Stimulated activated CD4-positive, alpha-beta T cell treated with anti-CD3 and anti-CD28 coated beads, Interleukin-4, amount 100 ng/mL, for 4 hours (primary cell): ENCODE results near the gene SMCO3.

ENCODE experiments used
- DNase-seq, 2 experiments: peaks; one replicate each; pipeline ENCODE4 v3.0.0-alpha.2; 2020

SMCO3 gene

GRCh38 chr12:14814014-14814413 is at the start of gene SMCO3:
Gene SMCO3 (minus strand): TSS chr12:14814182. CDS start chr12:14806680, 7,502 bp downstream.
- DNase-seq = no peak

DNA sequence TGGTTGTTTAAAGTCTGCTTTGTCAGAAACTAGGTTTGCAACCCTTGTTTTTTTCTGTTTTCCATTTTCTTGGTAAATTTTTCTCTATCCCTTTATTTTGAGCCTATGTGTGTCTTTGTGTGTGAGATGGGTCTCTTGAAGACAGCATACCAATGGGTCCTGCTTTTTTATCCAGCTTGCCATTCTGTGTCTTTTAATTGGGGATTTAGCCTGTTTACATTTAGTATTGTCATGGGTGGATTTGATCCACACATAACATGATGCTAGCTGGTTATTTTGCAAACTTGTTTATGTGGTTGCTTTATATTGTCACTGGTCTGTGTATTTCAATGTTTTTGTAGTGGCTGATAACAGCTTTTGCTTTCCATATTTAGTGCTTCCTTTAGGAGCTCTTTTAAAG is 46.5 kb upstream of the SMCO3 start:
- no peak for DNase-seq

- no peak for DNase-seq
These were observed 44.5 kb upstream of the SMCO3 start for GRCh38 chr12:14858513-14858912.

GRCh38 chr12:14854586-14855183 is 40.7 kb upstream of the SMCO3 start:
- no peak for DNase-seq

DNA sequence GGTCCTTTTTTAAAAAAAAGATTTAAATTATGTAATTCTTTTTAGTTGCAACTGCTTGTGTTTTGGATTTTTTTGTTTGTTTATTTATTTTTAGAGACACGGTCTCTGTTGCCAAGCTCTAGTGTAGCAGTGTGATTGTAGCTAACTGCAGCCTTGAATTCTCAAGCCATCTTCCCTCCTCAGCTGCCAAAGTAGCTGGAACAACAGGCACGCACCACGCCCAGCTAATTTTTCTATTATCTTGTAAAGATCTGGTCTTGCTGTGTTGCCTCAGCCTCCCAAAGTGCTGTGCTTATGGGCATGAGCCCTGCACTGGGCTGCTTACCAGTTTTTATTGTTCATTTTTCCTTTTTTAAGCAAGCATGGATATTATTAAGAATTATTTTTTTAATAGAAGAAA is 40.0 kb upstream of the SMCO3 start:
- no peak for DNase-seq

DNA sequence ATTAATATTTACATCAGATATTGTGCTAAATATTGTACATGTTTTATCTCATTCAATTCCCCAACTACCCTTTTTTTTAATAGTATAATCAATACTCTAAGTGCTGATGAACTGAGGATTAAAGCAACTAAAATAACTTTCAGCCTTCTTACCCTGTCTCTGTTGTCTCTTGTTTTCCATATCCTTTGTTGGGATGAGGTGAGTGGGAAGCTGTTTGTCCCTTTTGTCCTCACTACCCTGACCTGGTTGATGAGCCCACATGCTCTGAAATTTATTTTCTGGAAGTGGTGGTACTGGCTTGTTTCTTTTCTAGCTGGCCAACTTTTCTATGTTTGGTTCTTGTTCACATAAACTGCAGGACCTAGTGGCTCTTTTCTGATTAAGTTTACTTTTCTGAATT is 38.9 kb upstream of the SMCO3 start:
- no peak for DNase-seq

DNA sequence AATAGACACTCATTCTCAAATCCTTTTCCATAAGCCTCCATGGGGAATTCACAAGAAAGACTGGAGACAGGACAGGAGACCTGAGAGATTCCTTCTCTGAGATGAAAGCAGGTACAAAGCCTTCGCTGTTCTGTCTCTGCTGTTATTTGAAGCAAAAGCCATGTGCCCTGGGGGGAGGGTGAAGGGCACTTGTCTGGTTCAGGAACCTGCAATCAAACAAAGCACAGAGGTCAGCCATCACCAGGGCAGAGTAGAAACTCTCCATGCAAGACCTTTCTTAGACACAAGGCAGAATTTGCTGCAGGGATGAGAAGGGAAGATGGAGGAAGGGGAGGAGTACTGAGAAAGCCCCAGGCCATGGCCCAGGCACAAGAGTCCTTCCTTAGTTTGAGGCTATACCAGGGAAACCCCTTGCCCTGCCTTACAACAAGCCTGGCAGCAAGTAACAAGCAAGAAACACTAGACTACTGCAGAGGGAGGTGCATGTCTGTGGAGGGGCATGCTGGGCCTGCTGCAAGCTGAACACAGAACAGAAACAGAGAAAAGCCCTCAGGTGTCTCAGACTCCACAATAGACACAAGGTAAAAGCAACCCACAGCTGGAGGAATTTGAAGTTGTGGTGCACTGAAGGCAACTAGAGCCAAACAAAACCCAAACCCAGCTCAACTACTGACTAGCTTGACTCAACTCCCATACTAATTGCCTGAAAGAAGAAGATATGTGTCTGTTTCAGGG is 37.1 kb upstream of the SMCO3 start:
- DNase-seq = no peak

DNA sequence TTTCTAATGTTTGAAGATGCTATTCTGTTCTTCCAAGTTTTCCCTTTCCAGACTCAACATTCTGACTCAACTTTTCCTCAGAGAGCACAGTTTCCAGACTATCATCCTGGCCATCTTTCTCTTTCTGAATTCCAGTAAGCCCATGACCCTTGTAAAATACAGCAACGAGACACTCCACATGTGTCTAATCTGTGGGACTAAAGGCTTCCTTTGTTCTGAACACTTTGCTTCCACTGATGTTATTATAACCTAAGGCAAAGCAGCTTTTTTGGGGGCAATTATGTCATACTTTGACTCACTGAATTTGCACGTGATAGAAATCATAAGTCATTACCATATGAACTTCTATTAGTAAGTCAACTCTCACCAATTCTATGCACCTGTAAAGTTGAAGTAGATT is 35.7 kb upstream of the SMCO3 start:
- no peak for DNase-seq

DNA sequence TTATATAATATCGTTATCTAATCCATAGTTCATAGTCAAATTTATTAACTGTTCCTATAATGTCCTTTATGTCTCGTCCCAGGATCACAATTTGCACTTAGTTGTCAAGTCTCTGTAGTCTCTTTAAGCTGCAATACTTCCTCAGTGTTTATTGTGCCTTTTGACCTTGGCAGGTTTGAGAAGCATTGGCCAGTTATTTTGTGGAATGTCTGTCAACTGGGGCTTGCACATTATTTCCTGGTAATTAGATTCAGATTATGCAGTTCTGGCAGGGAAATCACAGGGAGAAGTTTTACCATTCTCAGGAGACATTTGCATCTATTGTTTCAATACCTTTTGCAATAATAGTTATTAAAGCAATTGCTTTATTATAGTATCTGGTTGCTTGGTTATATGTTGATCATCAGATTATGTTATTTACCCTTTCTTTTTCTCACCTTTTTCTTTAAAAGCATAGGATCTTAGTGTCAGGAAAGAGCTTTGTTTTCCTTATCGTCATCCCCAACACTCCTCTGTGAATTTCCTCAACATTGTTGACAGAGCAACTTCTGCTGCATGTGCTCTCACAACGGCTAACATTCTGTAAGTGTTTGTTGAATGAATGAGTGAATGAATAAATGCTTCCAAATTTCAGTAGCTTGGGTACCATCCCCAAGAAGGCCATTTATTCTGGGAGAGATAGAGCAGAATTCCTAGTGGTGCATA is 33.0 kb upstream of the SMCO3 start:
- DNase-seq = no peak

GRCh38 chr12:14846042-14846587 is 32.1 kb upstream of the SMCO3 start:
- DNase-seq = no peak

DNA sequence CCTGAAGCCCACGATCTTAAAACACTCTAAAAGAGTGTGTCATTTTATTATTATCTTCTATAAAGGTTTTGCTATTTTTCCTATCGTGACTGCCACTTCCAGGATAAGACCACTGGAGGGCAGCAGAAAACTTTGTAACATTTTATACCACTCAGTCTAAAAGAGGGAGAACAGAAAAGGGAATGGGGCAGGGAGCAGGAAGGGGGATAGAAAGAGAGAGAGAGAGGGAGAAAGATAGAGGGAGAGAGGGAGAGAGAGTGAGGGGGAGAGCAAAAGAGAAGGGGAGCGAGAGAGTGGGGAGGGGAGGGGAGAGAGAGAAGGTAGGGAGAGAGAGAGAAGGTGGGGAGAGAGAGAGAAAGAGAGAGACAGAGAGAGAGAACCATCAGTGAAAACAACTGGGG is 31.4 kb upstream of the SMCO3 start:
- DNase-seq = peak; percentile 11 to 12

- DNase-seq = no peak
These were observed 30.4 kb upstream of the SMCO3 start for GRCh38 chr12:14844401-14844800.

DNA sequence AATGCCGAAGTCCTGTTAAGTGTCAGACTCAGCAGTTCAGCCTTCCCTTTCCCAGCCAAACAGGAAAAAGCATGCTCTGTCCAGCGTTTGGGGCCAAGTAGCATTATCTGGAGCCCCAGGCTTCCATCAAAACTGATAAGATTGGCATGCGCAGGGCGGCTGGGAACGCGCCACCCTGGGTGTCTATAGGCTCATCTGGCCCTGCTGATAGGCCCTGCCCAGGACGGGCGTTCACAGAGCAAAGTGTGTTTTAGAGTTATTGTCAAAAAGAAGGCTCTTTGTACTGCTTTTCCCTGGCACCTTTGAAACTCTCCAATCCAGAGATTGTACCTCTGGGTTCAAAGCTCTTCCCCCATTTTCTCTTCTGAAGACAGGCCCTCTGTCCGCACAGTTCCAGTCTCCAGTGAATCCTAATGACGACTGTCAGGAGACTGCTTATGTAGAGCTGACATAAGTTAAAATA is 29.5 kb upstream of the SMCO3 start, which contains the start of gene ART4:
ART4 (minus strand) TSS at position 102 of the 463 bp plus-strand sequence. CDS start 413 bp downstream, outside the sequence.
- DNase-seq = no peak

GRCh38 chr12:14842315-14842714 is 28.3 kb upstream of the SMCO3 start:
- no peak for DNase-seq

DNA sequence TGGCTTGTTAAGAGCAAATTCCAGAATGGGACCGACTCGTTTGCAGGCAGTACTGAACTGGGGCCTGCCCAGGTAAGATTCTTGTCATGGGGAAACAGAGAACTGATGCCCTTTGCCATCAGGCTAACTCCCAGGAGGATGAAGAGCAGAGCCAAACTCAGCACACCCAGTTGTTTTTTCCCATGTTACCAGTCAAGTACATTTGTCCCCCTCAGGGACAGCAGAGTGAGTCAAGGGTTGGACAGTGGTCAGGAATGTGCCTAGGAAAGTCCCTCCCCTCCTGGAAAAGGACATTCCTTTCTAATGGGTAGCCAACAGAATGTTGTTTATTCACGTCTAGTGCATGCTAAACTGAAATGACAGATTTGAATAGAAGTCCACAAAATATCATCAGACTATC is 27.8 kb upstream of the SMCO3 start:
- no peak for DNase-seq

- no peak for DNase-seq
These were observed 26.6 kb upstream of the SMCO3 start for GRCh38 chr12:14840616-14841015.

DNA sequence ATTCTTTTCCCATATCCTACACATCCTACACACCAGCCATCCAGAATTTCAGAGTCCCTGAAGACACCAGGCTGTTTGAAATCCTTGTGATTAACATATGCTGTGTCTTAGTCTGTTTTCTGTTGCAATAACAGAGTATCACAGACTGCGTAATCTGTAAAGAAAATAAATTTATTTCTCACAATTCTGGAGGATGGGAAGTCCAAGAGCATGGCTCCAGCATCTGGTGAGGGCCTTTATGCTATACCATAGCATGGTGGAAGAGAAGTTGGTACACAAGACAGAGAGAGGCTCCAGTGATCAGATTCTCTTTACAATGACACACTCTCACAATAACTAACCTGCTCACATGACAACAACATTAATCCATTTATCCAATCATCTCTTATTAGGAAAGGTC is 25.3 kb upstream of the SMCO3 start:
- DNase-seq = no peak

- no peak for DNase-seq
These were observed 22.6 kb upstream of the SMCO3 start for GRCh38 chr12:14836336-14837210.

DNA sequence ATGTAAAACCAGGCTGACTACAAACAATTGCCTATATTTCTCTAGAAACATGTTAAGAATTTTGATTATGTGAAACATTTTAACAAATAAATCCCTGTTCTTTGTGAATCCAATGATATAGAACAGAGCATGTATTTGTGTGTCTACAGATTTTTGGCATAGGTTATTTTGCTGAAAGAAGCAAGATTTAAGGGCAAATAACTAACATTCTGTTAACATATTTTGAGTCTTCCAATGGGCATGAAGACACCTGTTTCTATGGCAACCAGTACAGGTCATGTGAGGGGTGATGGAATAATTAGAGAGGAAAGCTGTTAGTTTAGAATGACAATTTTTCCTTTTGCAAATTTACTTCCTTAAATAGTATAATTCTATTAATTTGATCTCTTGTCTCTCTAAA is 20.5 kb upstream of the SMCO3 start:
- DNase-seq = no peak

DNA sequence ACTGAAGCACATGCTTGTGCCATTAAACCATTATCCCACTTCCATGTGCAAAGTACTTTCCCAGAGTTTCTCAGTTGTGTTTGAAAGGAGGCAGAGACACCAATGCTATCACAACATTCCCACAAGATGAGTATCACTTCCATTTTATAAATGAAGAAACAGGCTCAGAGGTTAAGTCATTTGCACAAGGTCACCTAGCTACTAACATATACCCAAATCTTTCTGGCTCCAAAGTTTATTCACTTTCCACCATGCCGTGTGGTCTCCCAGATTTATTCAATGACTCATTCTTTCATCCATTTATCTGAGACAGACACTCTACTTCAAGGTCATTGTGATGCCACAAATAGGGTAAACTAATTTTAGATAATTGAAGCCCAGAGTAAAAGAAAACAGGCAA is 20.0 kb upstream of the SMCO3 start:
- no peak for DNase-seq

DNA sequence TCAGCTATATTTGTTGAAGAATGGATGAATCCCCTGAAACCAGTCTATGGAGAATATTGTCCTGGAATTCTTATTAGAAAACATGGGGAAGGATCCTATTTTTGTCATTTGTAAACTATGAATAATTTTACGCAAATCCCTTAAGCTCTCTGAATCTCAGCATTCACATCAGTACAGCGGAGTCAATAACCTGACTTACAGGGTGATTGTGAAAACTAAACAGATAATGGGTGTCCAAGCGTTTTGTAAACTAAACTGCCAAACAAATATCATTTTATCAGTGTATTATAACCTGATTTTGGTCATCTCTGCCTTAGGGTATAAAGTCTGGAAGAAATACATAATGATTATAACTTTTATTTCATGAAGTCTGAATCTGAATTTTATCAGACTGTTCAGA is 19.4 kb upstream of the SMCO3 start:
- no peak for DNase-seq

DNA sequence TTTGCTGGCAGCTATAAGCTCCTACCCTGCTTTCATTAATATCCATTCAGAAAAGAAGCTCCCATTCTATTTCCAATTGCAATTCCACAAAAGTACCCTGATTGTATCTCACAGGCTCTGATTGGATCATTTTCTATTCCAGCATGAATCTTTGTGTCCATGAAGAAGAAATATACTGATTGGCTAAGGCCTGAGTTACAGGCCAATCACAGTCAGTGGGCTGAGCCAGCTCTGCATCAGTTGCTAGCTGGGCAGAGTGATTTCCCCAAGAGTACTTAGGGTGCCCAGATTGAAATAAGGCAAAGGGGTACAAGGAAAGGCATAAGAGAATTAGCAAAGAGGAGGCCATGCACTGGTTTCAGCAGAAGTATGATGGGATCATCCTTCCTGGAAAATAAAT is 14.9 kb upstream of the SMCO3 start:
- no peak for DNase-seq

GRCh38 chr12:14827043-14827442 is 13.1 kb upstream of the SMCO3 start:
- DNase-seq = no peak
